ENCODE measurements around the gene MOB1B. TPM values are rescaled to one million over a fixed set of nuclear protein-coding genes. Genes with fewer than 3 reads are reported as not detected.
"Not testable (repeated sequence)": the region's sequence is repeated elsewhere in the genome, so short reads cannot be mapped to it uniquely, and the experiment has no call there.

Gene MOB1B
- total RNA-seq, 2 donors from 2014 or later, result 17.7 to 26.0 TPM

DNA sequence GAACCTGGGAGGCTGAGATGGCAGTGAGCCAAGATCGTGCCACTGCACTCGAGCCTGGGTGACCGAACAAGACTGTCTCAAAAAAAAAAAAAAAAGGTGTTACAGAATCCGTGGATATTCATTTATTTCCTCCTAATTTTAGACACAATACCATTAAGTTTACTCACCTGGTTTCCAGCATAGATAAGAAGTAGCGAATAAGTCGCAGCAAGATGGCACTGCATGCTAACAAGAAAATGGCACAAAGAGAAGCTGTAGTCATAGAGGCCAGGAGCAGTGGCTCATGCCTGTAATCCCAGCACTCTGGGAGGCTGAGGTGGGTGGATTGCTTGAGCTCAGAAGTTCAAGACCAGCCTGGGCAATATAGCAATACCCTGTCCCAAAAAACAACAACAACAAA, 17.0 kb upstream of the MOB1B start:
- ATAC-seq (ENCODE audit: insufficient number of reproducible peaks, low FRiP score, low read depth) (no peak), DNase-seq (ENCODE audit: low spot score) (no peak)
- H3K9me3 ChIP-seq, result no peaks in the 10 kb centered on the region
- TF ChIP-seq, protein P1, sequence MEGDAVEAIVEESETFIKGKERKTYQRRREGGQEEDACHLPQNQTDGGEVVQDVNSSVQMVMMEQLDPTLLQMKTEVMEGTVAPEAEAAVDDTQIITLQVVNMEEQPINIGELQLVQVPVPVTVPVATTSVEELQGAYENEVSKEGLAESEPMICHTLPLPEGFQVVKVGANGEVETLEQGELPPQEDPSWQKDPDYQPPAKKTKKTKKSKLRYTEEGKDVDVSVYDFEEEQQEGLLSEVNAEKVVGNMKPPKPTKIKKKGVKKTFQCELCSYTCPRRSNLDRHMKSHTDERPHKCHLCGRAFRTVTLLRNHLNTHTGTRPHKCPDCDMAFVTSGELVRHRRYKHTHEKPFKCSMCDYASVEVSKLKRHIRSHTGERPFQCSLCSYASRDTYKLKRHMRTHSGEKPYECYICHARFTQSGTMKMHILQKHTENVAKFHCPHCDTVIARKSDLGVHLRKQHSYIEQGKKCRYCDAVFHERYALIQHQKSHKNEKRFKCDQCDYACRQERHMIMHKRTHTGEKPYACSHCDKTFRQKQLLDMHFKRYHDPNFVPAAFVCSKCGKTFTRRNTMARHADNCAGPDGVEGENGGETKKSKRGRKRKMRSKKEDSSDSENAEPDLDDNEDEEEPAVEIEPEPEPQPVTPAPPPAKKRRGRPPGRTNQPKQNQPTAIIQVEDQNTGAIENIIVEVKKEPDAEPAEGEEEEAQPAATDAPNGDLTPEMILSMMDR (IDR thresholded peaks at IDR 0.05), result no peak
- no peaks in the 10 kb centered on the region for H3K4me1 ChIP-seq (ENCODE audit: control insufficient read depth in 1 of 2, low read depth in 2 of 2)
- no peaks in the 10 kb centered on the region for H3K36me3 ChIP-seq
- no peak overlapping the region for H3K4me3 ChIP-seq
- H3K27me3 ChIP-seq (replicated peaks; ENCODE audit: insufficient read depth), result no peaks in the 10 kb centered on the region
- no peak overlapping the region for H3K27ac ChIP-seq

DNA sequence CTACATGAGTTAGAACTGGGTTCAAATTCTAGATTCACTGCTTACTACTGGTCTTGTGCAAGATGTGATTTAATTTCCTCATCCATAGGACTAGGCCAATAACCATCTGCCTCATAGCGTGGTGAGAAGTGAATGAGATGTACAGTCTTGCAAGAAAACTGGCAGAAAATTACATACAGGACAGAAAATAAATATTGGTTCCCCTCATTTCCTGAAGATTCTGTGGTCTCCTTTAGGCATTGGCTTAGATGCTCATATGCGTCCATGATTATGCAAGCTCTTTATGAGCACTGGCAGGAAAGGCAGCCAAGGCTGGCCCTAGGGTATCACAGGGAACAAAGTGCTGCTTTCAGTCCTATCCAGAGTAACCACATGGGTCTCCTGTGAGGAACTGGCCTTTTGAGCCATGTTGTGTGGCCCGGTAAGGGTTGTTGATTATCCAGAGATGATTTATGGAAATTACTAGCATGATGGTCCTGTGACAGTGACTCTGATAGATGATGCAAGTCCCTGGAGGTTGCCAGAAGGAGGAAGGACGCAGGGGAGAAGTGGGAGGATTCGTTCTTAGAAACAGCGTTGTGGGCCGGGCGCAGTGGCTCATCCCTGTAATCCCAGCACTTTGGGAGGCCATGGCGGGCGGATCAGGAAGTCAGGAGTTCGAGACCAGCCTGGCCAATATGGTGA, 9.9 kb upstream of the MOB1B start:
- ATAC-seq (ENCODE audit: insufficient number of reproducible peaks, low FRiP score, low read depth) (no peak), DNase-seq (ENCODE audit: low spot score) (no peak)
- Histone ChIP-seq H3K27ac (no peak overlapping the region), H3K27me3 (replicated peaks; ENCODE audit: insufficient read depth) (no peaks in the 10 kb centered on the region), H3K4me3 (no peak overlapping the region), H3K36me3 (no peaks in the 10 kb centered on the region), H3K9me3 (no peaks in the 10 kb centered on the region), H3K4me1 (ENCODE audit: control insufficient read depth in 1 of 2, low read depth in 2 of 2) (no peaks in the 10 kb centered on the region)
- TF ChIP-seq, protein P1 (IDR thresholded peaks at IDR 0.05), result no peak

DNA sequence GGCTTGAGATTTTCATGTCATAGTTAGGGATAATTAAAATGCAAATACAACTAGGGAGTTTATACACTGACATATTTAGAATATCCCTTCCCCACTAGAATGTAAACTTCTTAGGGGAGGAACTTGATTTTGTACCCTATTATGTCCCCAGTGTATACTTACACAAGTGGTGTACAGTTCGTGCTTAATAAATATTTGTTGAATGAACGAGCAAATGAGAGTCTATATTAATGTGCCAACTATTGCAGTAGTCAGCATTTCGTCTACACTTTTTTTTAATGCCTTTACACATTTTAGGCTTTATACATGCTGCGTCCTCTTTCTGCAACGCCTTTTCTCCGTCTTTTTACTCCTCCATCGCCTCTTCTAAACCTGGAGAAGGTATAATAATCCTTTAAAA, 8.4 kb upstream of the MOB1B start:
- H3K9me3 ChIP-seq, result no peaks in the 10 kb centered on the region
- H3K4me1 ChIP-seq (ENCODE audit: control insufficient read depth in 1 of 2, low read depth in 2 of 2), result no peaks in the 10 kb centered on the region
- TF ChIP-seq, protein P1 (IDR thresholded peaks at IDR 0.05), result no peak
- no peaks in the 10 kb centered on the region for H3K36me3 ChIP-seq
- ATAC-seq (ENCODE audit: insufficient number of reproducible peaks, low FRiP score, low read depth), result no peak
- no peak overlapping the region for H3K4me3 ChIP-seq
- no peak for DNase-seq (ENCODE audit: low spot score)
- no peak overlapping the region for H3K27ac ChIP-seq
- no peaks in the 10 kb centered on the region for H3K27me3 ChIP-seq (replicated peaks; ENCODE audit: insufficient read depth)

DNA sequence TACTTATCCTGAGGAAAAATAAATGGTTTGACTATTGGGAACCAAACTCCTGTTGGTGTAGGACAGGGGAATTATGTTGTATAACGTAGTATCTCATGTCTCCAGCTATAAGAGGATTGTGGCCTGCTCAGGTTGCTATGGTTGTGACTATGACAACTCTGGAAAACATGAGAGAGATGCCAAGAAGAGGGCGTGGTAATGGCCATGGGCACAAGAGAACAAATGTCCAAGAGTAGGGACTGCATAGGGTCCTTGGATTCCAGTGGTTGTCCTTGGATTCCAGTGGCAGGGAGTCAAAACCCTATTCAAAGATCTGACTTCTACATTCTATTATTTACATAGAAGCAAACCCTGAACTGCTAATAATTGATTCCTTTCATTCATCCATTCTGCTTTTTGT, 6.8 kb upstream of the MOB1B start:
- ATAC-seq (ENCODE audit: insufficient number of reproducible peaks, low FRiP score, low read depth) (no peak), DNase-seq (ENCODE audit: low spot score) (no peak)
- no peak overlapping the region for H3K4me3 ChIP-seq
- H3K9me3 ChIP-seq, result no peaks in the 10 kb centered on the region
- TF ChIP-seq, protein P1 (IDR thresholded peaks at IDR 0.05), result no peak
- H3K4me1 ChIP-seq (ENCODE audit: control insufficient read depth in 1 of 2, low read depth in 2 of 2), result no peaks in the 10 kb centered on the region
- H3K27ac ChIP-seq, result no peak overlapping the region
- H3K27me3 ChIP-seq (replicated peaks; ENCODE audit: insufficient read depth), result no peaks in the 10 kb centered on the region
- no peaks in the 10 kb centered on the region for H3K36me3 ChIP-seq

DNA sequence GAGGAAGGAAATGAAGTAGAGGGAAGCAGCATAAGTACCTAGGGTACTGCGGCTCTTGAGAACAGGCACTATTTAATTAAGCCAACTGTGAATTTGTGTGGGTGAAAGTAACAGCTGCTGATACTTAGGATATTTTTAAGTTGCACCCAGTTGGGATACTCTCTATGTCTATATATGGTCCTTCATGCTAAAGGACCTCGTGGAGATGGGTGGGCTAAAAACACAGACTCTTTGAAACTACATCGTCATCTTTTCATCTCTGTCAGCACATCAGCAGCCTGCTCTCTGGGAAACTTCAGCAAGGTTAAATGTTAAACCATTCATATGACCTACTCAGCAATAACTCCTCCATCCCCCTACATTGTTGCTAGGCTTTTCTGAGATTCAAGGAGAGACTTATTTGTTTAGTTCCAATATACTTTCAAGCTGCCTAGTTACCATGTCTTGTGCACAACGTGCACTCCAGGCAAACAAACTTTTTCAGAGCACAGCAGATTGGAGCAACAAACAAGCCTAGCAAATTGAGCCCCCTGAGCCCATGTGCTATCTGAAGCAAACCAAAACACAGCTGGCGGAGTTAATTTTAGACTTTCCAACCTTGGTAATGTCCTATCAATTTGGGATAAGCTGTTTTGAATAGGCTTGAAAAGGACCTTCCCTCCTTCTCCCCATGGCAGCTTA, 6.2 kb upstream of the MOB1B start:
- H3K27ac ChIP-seq, result no peak overlapping the region
- no peak overlapping the region for H3K4me3 ChIP-seq
- ATAC-seq (ENCODE audit: insufficient number of reproducible peaks, low FRiP score, low read depth) (no peak), DNase-seq (ENCODE audit: low spot score) (no peak)
- TF ChIP-seq, protein P1 (IDR thresholded peaks at IDR 0.05), result no peak
- no peaks in the 10 kb centered on the region for H3K9me3 ChIP-seq
- no peaks in the 10 kb centered on the region for H3K27me3 ChIP-seq (replicated peaks; ENCODE audit: insufficient read depth)
- no peaks in the 10 kb centered on the region for H3K4me1 ChIP-seq (ENCODE audit: control insufficient read depth in 1 of 2, low read depth in 2 of 2)
- H3K36me3 ChIP-seq, result no peaks in the 10 kb centered on the region

DNA sequence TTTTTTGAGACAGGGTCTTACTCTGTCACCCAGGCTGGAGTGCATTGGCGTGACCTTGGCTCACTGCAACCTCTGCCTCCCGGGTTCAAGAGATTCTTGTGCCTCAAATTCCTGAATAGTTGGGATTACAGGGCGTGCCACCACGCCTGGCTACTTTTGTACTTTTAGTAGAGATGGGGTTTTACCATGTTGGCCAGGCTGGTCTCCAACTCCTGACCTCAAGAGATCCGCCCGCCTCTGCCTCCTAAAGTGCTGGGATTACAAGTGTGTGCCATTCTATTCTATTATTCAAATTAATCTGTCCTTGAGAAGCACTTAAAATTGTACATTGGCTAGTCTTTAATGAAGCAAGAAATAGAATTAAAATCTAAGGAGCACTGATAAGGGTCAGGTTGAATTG, 3.6 kb upstream of the MOB1B start:
- DNase-seq (ENCODE audit: low spot score); H3K4me3 ChIP-seq; H3K9me3 ChIP-seq; ATAC-seq (ENCODE audit: insufficient number of reproducible peaks, low FRiP score, low read depth); H3K27me3 ChIP-seq (replicated peaks; ENCODE audit: insufficient read depth); H3K36me3 ChIP-seq; H3K4me1 ChIP-seq (ENCODE audit: control insufficient read depth in 1 of 2, low read depth in 2 of 2); H3K27ac ChIP-seq: not testable (repeated sequence)

All from thoracic aorta (tissue), 2 donors.